GM12878 (cell line): ENCODE results near the gene HSPA1A. TPM values are rescaled to one million over a fixed set of nuclear protein-coding genes. Genes with fewer than 3 reads are reported as not detected.
"Not testable (repeated sequence)": the region's sequence is repeated elsewhere in the genome, so short reads cannot be mapped to it uniquely, and the experiment has no call there.

Experiments
- ATAC-seq: fragments of 200-7000 bp; cut with Tn5 transposase; 3 replicates; pipeline ENCODE4 v1.9.1; 2020; ENCODE audit warnings: mild to moderate bottlenecking, moderate library complexity
- BruUV-seq: library from RNA; stranded (reverse); fragments of 400-500 nt; replicated peaks from 2 replicates; lab custom pipeline; 2021; lab: Mats Ljungman, UMichigan
- CTCF ChIA-PET: fragments of 300-600 bp; sonication (Branson Sonifier 250); formaldehyde crosslinking; extraction: SDS; loops from one replicate; lab custom pipeline; 2021; ENCODE audit warnings: inconsistent platforms; lab: Yijun Ruan, JAX
- POLR2A ChIA-PET: fragments of 350-600 bp; formaldehyde crosslinking; extraction: SDS; loops from one replicate; lab custom pipeline; 2021; ENCODE audit warnings: inconsistent platforms; lab: Charles Lee
- RAD21 ChIA-PET: fragments of 300-600 bp; sonication (Branson Sonifier 250); formaldehyde crosslinking; loops from one replicate; lab custom pipeline; 2023; ENCODE audit warnings: antibody characterized with exemption; ENCODE audit not compliant: unreplicated experiment; lab: Charles Lee
- SMC1A ChIA-PET: fragments of 300-600 bp; sonication (Branson Sonifier 250); formaldehyde crosslinking; loops from one replicate; lab custom pipeline; 2023; ENCODE audit not compliant: unreplicated experiment, uncharacterized antibody; lab: Charles Lee
- DNase-seq: peaks from one replicate; pipeline ENCODE4 v3.0.0-alpha.2; 2011; ENCODE audit warnings: low read depth, low spot score
- FAIRE-seq: peaks from 3 replicates; lab custom pipeline; 2011; peaks lifted over from hg19 to GRCh38; lab: Jason Lieb, UNC
- H2AFZ ChIP-seq: 2 replicates; pipeline ENCODE4 v1.6.0; 2011; ENCODE audit warnings: low read depth, low read length, control low read depth; ENCODE audit not compliant: control insufficient read depth
- H3K27ac ChIP-seq: 2 replicates; pipeline ENCODE4 v1.5.1; 2011; ENCODE audit warnings: control low read depth; ENCODE audit not compliant: control insufficient read depth, insufficient read depth
- H3K27me3 ChIP-seq, 2 experiments: replicated peaks in 1 of 2; 2 replicates each; pipeline versions ENCODE4 v1.6.0 to v1.6.1; 2011; ENCODE audit warnings: low read length in 1 of 2; ENCODE audit not compliant: control insufficient read depth in 2 of 2, insufficient read depth in 2 of 2
- H3K36me3 ChIP-seq, 2 experiments: 2 replicates each; pipeline ENCODE4 v1.5.1; 2011; ENCODE audit warnings: low read length in 1 of 2; ENCODE audit not compliant: control insufficient read depth in 2 of 2, insufficient read depth in 2 of 2
- H3K4me1 ChIP-seq: 2 replicates; pipeline ENCODE4 v1.6.1; 2011; ENCODE audit warnings: mild to moderate bottlenecking, low read length, moderate library complexity, mixed read lengths; ENCODE audit not compliant: control insufficient read depth, insufficient read depth
- H3K4me2 ChIP-seq: 2 replicates; pipeline ENCODE4 v1.6.0; 2011; ENCODE audit warnings: control low read depth; ENCODE audit not compliant: control insufficient read depth, insufficient read depth
- H3K4me3 ChIP-seq: fragments of 200-600 bp; sonication (generic); 2 replicates; pipeline ENCODE4 v1.5.1; 2016
- H3K79me2 ChIP-seq: 2 replicates; pipeline ENCODE4 v1.6.0; 2011; ENCODE audit warnings: low read length; ENCODE audit not compliant: control insufficient read depth, insufficient read depth
- H3K9ac ChIP-seq: 2 replicates; pipeline ENCODE4 v1.8.0; 2011; ENCODE audit warnings: low read length, control low read depth, mixed read lengths; ENCODE audit not compliant: control insufficient read depth, insufficient read depth
- H3K9me3 ChIP-seq: replicated peaks from 3 replicates; pipeline ENCODE4 v1.5.1; 2011; ENCODE audit warnings: mild to moderate bottlenecking, low read length; ENCODE audit not compliant: control insufficient read depth, insufficient read depth
- H4K20me1 ChIP-seq: 2 replicates; pipeline ENCODE4 v1.6.0; 2011; ENCODE audit not compliant: control insufficient read depth, insufficient read depth
- CBX3 ChIP-seq: fragments of 200-600 bp; sonication (generic); IDR thresholded peaks from 2 replicates; pipeline ENCODE4 v1.6.1; 2016; ENCODE audit warnings: low read depth, borderline replicate concordance
- EED ChIP-seq: sonication (generic); IDR thresholded peaks from 2 replicates; pipeline ENCODE4 v1.6.1; 2016; ENCODE audit warnings: antibody characterized with exemption, low read depth
- ETV6 ChIP-seq, 2 experiments: fragments of 450-650 bp in 1 of 2; IDR thresholded peaks in 1 of 2; conservative IDR thresholded peaks in 1 of 2; 2 replicates each; pipeline ENCODE4 v1.6.1; 2014; ENCODE audit warnings: antibody characterized with exemption in 1 of 2, borderline replicate concordance in 1 of 2, low read depth in 1 of 2, mild to moderate bottlenecking in 1 of 2, moderate library complexity in 1 of 2
- KLF5 ChIP-seq: fragments of 450-650 bp; IDR thresholded peaks from 2 replicates; pipeline ENCODE4 v1.6.1; 2014; ENCODE audit warnings: mild to moderate bottlenecking; ENCODE audit not compliant: partially characterized antibody
- MYC ChIP-seq: IDR thresholded peaks from 2 replicates; pipeline ENCODE4 v1.6.1; 2011; ENCODE audit warnings: mild to moderate bottlenecking, low read length, moderate library complexity, inconsistent platforms; ENCODE audit not compliant: insufficient read depth, insufficient replicate concordance, insufficient read length, severe bottlenecking
- NFYB ChIP-seq: IDR thresholded peaks from 2 replicates; pipeline ENCODE4 v1.6.1; 2011; ENCODE audit warnings: low read depth, mild to moderate bottlenecking, low read length, improper control_type of control experiment, moderate library complexity; ENCODE audit not compliant: insufficient read depth
- NRF1 ChIP-seq: conservative IDR thresholded peaks from 2 replicates; pipeline ENCODE4 v1.6.1; 2011; ENCODE audit warnings: mild to moderate bottlenecking, low read depth, low read length, improper control_type of control experiment
- TCF3 ChIP-seq: IDR thresholded peaks from 2 replicates; pipeline ENCODE4 v1.6.1; 2012; ENCODE audit warnings: low read depth, mild to moderate bottlenecking, low read length, borderline replicate concordance; ENCODE audit not compliant: insufficient read depth
- WRNIP1 ChIP-seq: IDR thresholded peaks from 2 replicates; pipeline ENCODE4 v1.6.1; 2011; ENCODE audit warnings: low read depth, low read length, improper control_type of control experiment, borderline replicate concordance
- WGBS: methylation state at CpG from one replicate; pipeline ENCODE4 v1.1.6; 2016; ENCODE audit warnings: low lambda C conversion rate; ENCODE audit not compliant: insufficient replicate concordance, insufficient coverage; ENCODE audit errors: missing lambda C conversion rate; 5-methylcytosine and 5-hydroxymethylcytosine counted together
- in situ Hi-C: fragments of 300-500 bp; cut with MboI; formaldehyde crosslinking; loops from 9 replicates; pipeline ENCODE4 v1.14.3; 2018; ENCODE audit warnings: mixed read lengths
- intact Hi-C: fragments of 100-400 bp; cut with micrococcal nuclease; formaldehyde crosslinking; loops from one replicate; pipeline ENCODE4 v1.14.2; 2022; ENCODE audit not compliant: unreplicated experiment
- polyA plus RNA-seq, 11 experiments: library from polyadenylated mRNA; depleted of rRNA in 4 of 11; unstranded in 6 of 11; stranded (reverse) in 5 of 11; fragments of >200 nt; fragmentation: Nextera tagmentation in 4 of 11; fragmentation: Illumina TruSeq in 1 of 11; extraction: Ambion mirVana in 4 of 11; extraction: Trizol in 1 of 11; gene quantifications; 1 replicate in 1 of 11; 2 replicates in 10 of 11; pipeline versions ENCODE4 v1.2.1 to v1.2.3, GENCODE V29; 2011 to 2016; ENCODE audit warnings: inconsistent platforms in 2 of 11, missing spikeins in 2 of 11, low read depth in 1 of 11
- total RNA-seq, 4 experiments: library from RNA; depleted of rRNA in 3 of 4; stranded (reverse); fragments of >200 nt in 3 of 4; fragmentation: Illumina TruSeq in 1 of 4; extraction: Trizol in 1 of 4; gene quantifications; 2 replicates each; pipeline versions ENCODE4 v1.2.1 to v1.2.3, GENCODE V29; 2013 to 2021
- TF ChIP-seq, protein P1 (sequence below): IDR thresholded peaks from 2 replicates; pipeline ENCODE4 v1.6.1; 2011; ENCODE audit warnings: borderline replicate concordance, low read depth, mild to moderate bottlenecking, moderate library complexity, low read length; ENCODE audit not compliant: insufficient read depth, poor library complexity, severe bottlenecking
- TF ChIP-seq, protein P2 (sequence below): IDR thresholded peaks from 2 replicates; pipeline ENCODE4 v1.6.1; 2012; ENCODE audit warnings: low read depth, low read length, improper control_type of control experiment

Gene HSPA1A
- total and polyA plus RNA-seq, 10 of the 15 experiments (the other 5 are each of a cell fraction or from before 2014, with no cell fraction given): 0.29 to 51.8 (median 17.5) TPM

DNA sequence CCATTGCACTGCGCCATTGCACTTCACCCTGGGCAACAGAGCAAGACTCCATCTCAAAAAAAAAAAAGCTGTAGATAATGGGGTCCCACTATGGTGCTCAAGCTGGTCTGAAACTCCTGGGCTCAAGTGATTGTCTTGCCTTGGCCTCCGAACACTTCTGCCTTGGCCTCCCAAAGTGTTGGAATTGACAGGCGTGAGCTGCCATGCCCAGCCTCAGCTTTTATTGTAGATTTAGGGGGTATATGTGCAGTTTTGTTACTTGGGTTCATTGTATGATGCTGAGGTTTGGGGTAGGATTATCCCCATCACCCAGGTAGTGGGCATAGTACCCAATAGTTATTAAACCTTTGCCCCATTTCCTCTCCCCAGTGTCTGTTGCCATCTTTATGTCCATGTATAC lies 23.6 kb downstream of the HSPA1A start (continued):
- TF ChIP-seq NFYB: no peak
- TF ChIP-seq KLF5: no peak
- no peak for TF ChIP-seq NRF1
- TF ChIP-seq, all 136 proteins: peak for 0

DNA sequence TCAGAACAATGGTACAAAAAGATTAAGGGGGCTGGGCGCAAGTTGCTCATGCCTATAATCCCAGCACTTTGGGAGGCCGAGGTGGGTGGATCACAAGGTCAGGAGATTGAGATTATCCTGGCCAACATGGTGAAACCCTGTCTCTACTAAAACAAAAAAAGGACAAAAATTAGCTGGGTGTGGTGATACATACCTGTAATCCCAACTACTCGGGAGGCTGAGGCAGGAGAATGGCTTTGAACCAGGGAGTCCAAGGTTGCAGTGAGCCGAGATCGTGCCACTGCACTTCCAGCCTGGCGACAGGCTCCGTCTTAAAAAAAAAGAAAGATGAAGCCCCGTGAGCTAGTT lies 24.4 kb downstream of the HSPA1A start:
- ChIA-PET RAD21 (interaction anchor here (1.7 kb wide), 1 partner anchor 23 kb away, joined by 4 read pairs; the partner anchor contains the start of gene NEU1), SMC1A (interaction anchor here (0.9 to 2.3 kb wide), 4 partner anchors 23 to 112 kb away, joined by 3 to 13 read pairs (median 4); partner anchors contain the start of gene NEU1), POLR2A (interaction anchor here (0.6 to 10.9 kb wide), 4 partner anchors 9 to 102 kb away, joined by 3 to 122 read pairs (median 6); partner anchors contain the start of genes CLIC1 and MSH5), CTCF (interaction anchor here (0.7 to 1.5 kb wide), 4 partner anchors 23 to 160 kb away, joined by 3 to 5 read pairs (median 3); partner anchors contain the start of gene NEU1)
- Histone ChIP-seq H3K79me2 (peaks cover 46% of the 10 kb centered on the region), H3K4me1 (peaks cover 13% of the 10 kb centered on the region), H3K36me3 (peaks cover 10 to 24% of the 10 kb centered on the region in 2 experiments)
- in situ Hi-C loops: loop anchor here (10.0 kb wide), 1 partner anchor 295 kb away; the partner anchor contains the start of genes ATP6V1G2, DDX39B and NFKBIL1
- H4K20me1 ChIP-seq, ATAC-seq, H3K27me3 ChIP-seq, H3K4me3 ChIP-seq, H3K4me2 ChIP-seq, BruUV-seq, H3K9ac ChIP-seq, H3K9me3 ChIP-seq, H3K27ac ChIP-seq, DNase-seq, intact Hi-C loops, H2AFZ ChIP-seq, FAIRE-seq: not testable (repeated sequence)
- WGBS: 90% methylated on average over 8 of the region's 8 CpGs

DNA sequence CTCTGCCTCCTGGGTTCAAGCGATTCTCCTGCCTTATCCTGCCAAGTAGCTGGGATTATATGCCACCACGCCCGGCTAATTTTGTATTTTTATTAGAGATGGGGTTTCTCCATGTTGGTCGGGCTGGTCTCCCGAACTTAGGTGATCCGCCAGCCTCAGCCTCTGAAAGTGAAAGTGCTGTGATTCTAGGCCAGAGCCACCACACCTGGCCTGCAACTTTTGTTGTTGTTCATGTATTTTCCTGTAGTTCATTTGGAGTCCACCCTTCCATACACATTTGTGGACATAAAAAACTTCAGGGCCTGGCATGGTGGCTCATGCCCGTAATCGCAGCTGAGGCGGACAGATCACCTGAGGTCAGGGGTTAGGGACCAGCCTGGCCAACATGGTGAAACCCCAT lies 26.7 kb downstream of the HSPA1A start:
- Histone ChIP-seq H3K9me3 (no peaks in the 10 kb centered on the region), H4K20me1 (peaks cover 9% of the 10 kb centered on the region), H3K4me2 (no peak overlapping the region), H3K36me3 (peaks cover 9 to 24% of the 10 kb centered on the region in 2 experiments), H3K9ac (no peak overlapping the region), H2AFZ (no peak overlapping the region), H3K4me1 (peaks cover 13% of the 10 kb centered on the region), H3K79me2 (peaks cover 23% of the 10 kb centered on the region), H3K27ac (no peak overlapping the region), H3K4me3 (no peak overlapping the region), H3K27me3 (no peaks in the 10 kb centered on the region)
- intact Hi-C loops (no loop called here), in situ Hi-C loops (no loop called here)
- POLR2A ChIA-PET: interaction anchor here (0.8 kb wide), 1 partner anchor 16 kb away, joined by 3 read pairs; no protein-coding TSS in a partner anchor
- CTCF ChIA-PET: interaction anchor here (1.4 kb wide), 1 partner anchor 12 kb away, joined by 4 read pairs; no protein-coding TSS in a partner anchor
- no TSS peak for BruUV-seq
- no peak for ATAC-seq
- SMC1A ChIA-PET: interaction anchor here (1.0 kb wide), 1 partner anchor 110 kb away, joined by 3 read pairs; no protein-coding TSS in a partner anchor
- 94% methylated on average over 9 of the region's 9 CpGs for WGBS
- DNase-seq: no peak
- RAD21 ChIA-PET: no interaction called here
- FAIRE-seq: no peak
- no peak for TF ChIP-seq TCF3
- no peak for TF ChIP-seq WRNIP1
- no peak for TF ChIP-seq EED
- TF ChIP-seq, protein P1, sequence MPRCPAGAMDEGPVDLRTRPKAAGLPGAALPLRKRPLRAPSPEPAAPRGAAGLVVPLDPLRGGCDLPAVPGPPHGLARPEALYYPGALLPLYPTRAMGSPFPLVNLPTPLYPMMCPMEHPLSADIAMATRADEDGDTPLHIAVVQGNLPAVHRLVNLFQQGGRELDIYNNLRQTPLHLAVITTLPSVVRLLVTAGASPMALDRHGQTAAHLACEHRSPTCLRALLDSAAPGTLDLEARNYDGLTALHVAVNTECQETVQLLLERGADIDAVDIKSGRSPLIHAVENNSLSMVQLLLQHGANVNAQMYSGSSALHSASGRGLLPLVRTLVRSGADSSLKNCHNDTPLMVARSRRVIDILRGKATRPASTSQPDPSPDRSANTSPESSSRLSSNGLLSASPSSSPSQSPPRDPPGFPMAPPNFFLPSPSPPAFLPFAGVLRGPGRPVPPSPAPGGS: no peak
- TF ChIP-seq CBX3: no peak
- no peak for TF ChIP-seq ETV6 (conservative IDR thresholded peaks at IDR 0.05 in 1 of 2, IDR thresholded peaks at IDR 0.05 in 1 of 2; ENCODE audit: borderline replicate concordance in 1 of 2, low read depth in 1 of 2)
- TF ChIP-seq, protein P2, sequence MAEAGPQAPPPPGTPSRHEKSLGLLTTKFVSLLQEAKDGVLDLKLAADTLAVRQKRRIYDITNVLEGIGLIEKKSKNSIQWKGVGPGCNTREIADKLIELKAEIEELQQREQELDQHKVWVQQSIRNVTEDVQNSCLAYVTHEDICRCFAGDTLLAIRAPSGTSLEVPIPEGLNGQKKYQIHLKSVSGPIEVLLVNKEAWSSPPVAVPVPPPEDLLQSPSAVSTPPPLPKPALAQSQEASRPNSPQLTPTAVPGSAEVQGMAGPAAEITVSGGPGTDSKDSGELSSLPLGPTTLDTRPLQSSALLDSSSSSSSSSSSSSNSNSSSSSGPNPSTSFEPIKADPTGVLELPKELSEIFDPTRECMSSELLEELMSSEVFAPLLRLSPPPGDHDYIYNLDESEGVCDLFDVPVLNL: no peak
- no peak for TF ChIP-seq MYC
